HepG2 (cell line): ENCODE data around the gene DTD2. TPM values are rescaled to one million over a fixed set of nuclear protein-coding genes. Genes with fewer than 3 reads are reported as not detected.

Experiments
- ATAC-seq: fragments of 200-7000 bp; cut with Tn5 transposase; 3 replicates; pipeline ENCODE4 v1.9.1; 2020; ENCODE audit warnings: mild to moderate bottlenecking, moderate library complexity
- BruUV-seq: library from RNA; stranded (reverse); fragments of 400-500 nt; replicated peaks from 2 replicates; lab custom pipeline; 2021; lab: Mats Ljungman, UMichigan
- CTCF ChIA-PET: fragments of 300-600 bp; formaldehyde crosslinking; extraction: SDS; loops from one replicate; lab custom pipeline; 2021; ENCODE audit warnings: low total read pairs, inconsistent platforms, low intra/inter-chr PET ratio; lab: Yijun Ruan, JAX
- POLR2A ChIA-PET: fragments of 350-600 bp; sonication (Branson Sonifier 250); formaldehyde crosslinking; loops from one replicate; lab custom pipeline; 2020; ENCODE audit warnings: antibody characterized with exemption, inconsistent platforms; lab: Yijun Ruan, JAX
- DNase-seq: peaks from one replicate; pipeline ENCODE4 v3.0.0-alpha.2; 2015; ENCODE audit warnings: low spot score
- FAIRE-seq: peaks from 3 replicates; lab custom pipeline; 2011; peaks lifted over from hg19 to GRCh38; lab: Jason Lieb, UNC
- H2AFZ ChIP-seq: one replicate; pipeline ENCODE4 v1.6.1; 2011; ENCODE audit warnings: low read length, inconsistent platforms
- H3K27ac ChIP-seq: fragments of 300-600 bp; 3 replicates; pipeline ENCODE4 v1.8.0; 2011; ENCODE audit warnings: mixed run types, mild to moderate bottlenecking, mixed read lengths, low read length, inconsistent platforms; ENCODE audit not compliant: insufficient read depth; ENCODE audit errors: extremely low read length
- H3K27me3 ChIP-seq, 2 experiments: fragments of 200-600 bp in 1 of 2; 2 replicates in 1 of 2; 3 replicates in 1 of 2; pipeline versions ENCODE4 v1.6.0 to v1.8.0; 2011; ENCODE audit warnings: low read length in 2 of 2, mild to moderate bottlenecking in 2 of 2, moderate library complexity in 2 of 2, inconsistent platforms in 1 of 2; ENCODE audit not compliant: insufficient read depth in 2 of 2, control insufficient read depth in 1 of 2
- H3K36me3 ChIP-seq, 2 experiments: fragments of 200-600 bp in 1 of 2; replicated peaks in 1 of 2; 2 replicates in 1 of 2; 3 replicates in 1 of 2; pipeline versions ENCODE4 v1.5.1 to v1.8.0; 2011; ENCODE audit warnings: low read length in 2 of 2, inconsistent platforms in 1 of 2; ENCODE audit not compliant: insufficient read depth in 2 of 2, control insufficient read depth in 1 of 2
- H3K4me1 ChIP-seq: 2 replicates; pipeline ENCODE4 v1.5.1; 2012; ENCODE audit warnings: low read length, inconsistent platforms; ENCODE audit not compliant: insufficient read depth
- H3K4me2 ChIP-seq: 2 replicates; pipeline ENCODE4 v1.6.0; 2011; ENCODE audit warnings: low read depth, low read length, inconsistent platforms
- H3K4me3 ChIP-seq, 3 experiments: fragments of 200-600 bp in 1 of 3; sonication (generic), shearing (Covaris generic) in 1 of 3; replicated peaks in 1 of 3; 2 replicates each; pipeline ENCODE4 v1.5.1; 2011 to 2016; ENCODE audit warnings: low read length in 3 of 3, inconsistent platforms in 2 of 3, low read depth in 2 of 3, mild to moderate bottlenecking in 2 of 3, control low read depth in 1 of 3, mixed read lengths in 1 of 3; ENCODE audit not compliant: insufficient read depth in 1 of 3
- H3K79me2 ChIP-seq: one replicate; pipeline ENCODE4 v1.6.1; 2011; ENCODE audit warnings: low read length, inconsistent platforms; ENCODE audit not compliant: insufficient read depth
- H3K9ac ChIP-seq: 2 replicates; pipeline ENCODE4 v1.6.0; 2011; ENCODE audit warnings: mild to moderate bottlenecking, low read depth, low read length, inconsistent platforms; ENCODE audit not compliant: insufficient read depth
- H3K9me3 ChIP-seq: 2 replicates; pipeline ENCODE4 v1.5.1; 2012; ENCODE audit warnings: mild to moderate bottlenecking, low read length
- H4K20me1 ChIP-seq: 2 replicates; pipeline ENCODE4 v1.6.0; 2011; ENCODE audit warnings: inconsistent platforms, mild to moderate bottlenecking, low read length, moderate library complexity; ENCODE audit not compliant: insufficient read depth
- FOSL2 ChIP-seq: sonication (generic); formaldehyde crosslinking; IDR thresholded peaks from 2 replicates; pipeline ENCODE4 v1.4.0; 2020; ENCODE audit warnings: missing genetic modification reagents
- HIC2 ChIP-seq: sonication (generic); formaldehyde crosslinking; IDR thresholded peaks from 2 replicates; pipeline ENCODE4 v1.9.0; 2022; ENCODE audit warnings: low read depth, missing genetic modification reagents
- HNF1B ChIP-seq: sonication (generic); formaldehyde crosslinking; IDR thresholded peaks from 2 replicates; pipeline ENCODE4 v1.5.1; 2020; ENCODE audit warnings: mild to moderate bottlenecking, moderate library complexity, missing genetic modification reagents
- HOXD1 ChIP-seq: sonication (generic); formaldehyde crosslinking; IDR thresholded peaks from 2 replicates; pipeline ENCODE4 v1.5.0; 2020; ENCODE audit warnings: missing genetic modification reagents
- PCBP1 ChIP-seq: fragments of 200-400 bp; formaldehyde crosslinking; IDR thresholded peaks from 2 replicates; pipeline ENCODE4 v1.6.1; 2017; ENCODE audit warnings: mild to moderate bottlenecking, low read depth, low read length, borderline replicate concordance
- TAF1 ChIP-seq: sonication (generic); formaldehyde crosslinking; IDR thresholded peaks from 2 replicates; pipeline ENCODE4 v1.4.0; 2020; ENCODE audit warnings: missing genetic modification reagents
- ZBTB7B ChIP-seq: sonication (generic); formaldehyde crosslinking; IDR thresholded peaks from 2 replicates; pipeline ENCODE4 v1.4.0; 2020; ENCODE audit warnings: missing genetic modification reagents
- ZNF296 ChIP-seq: sonication (generic); formaldehyde crosslinking; conservative IDR thresholded peaks from 2 replicates; pipeline ENCODE4 v1.5.0; 2020; ENCODE audit warnings: mild to moderate bottlenecking, missing genetic modification reagents
- ZNF407 ChIP-seq: sonication (generic); formaldehyde crosslinking; IDR thresholded peaks from one replicate; pipeline ENCODE4 v1.5.1; 2020; ENCODE audit warnings: mild to moderate bottlenecking, missing genetic modification reagents; ENCODE audit errors: not compliant biosample characterization
- ZNF460 ChIP-seq: sonication (generic); formaldehyde crosslinking; IDR thresholded peaks from 2 replicates; pipeline ENCODE4 v1.5.1; 2020; ENCODE audit warnings: missing genetic modification reagents, mild to moderate bottlenecking, borderline replicate concordance
- WGBS: methylation state at CpG from one replicate; pipeline ENCODE4 v1.1.6; 2017; ENCODE audit warnings: low lambda C conversion rate; 5-methylcytosine and 5-hydroxymethylcytosine counted together
- in situ Hi-C: cut with HindIII; loops from 2 replicates; pipeline ENCODE4 v1.10.0; 2017; ENCODE audit warnings: low pct_unique_long_range_greater_than_20kb; ENCODE audit not compliant: extremely low pct_ligation_motif_present
- intact Hi-C: fragments of 100-400 bp; cut with micrococcal nuclease; formaldehyde crosslinking; loops from one replicate; pipeline ENCODE4 v1.10.0; 2022; ENCODE audit not compliant: unreplicated experiment
- polyA plus RNA-seq, 8 experiments: library from polyadenylated mRNA; depleted of rRNA in 3 of 8; stranded (reverse) in 7 of 8; unstranded in 1 of 8; fragments of >200 nt; fragmentation: Illumina TruSeq in 4 of 8; extraction: Trizol in 4 of 8; gene quantifications; 2 replicates each; pipeline versions ENCODE4 v1.2.1 to v1.2.3, GENCODE V29; 2011 to 2016; ENCODE audit warnings: low read depth in 4 of 8, missing spikeins in 1 of 8, mixed read lengths in 1 of 8; ENCODE audit not compliant: insufficient read depth in 1 of 8
- total RNA-seq, 5 experiments: library from RNA; depleted of rRNA; stranded (reverse); fragments of >200 nt; fragmentation: Illumina TruSeq; extraction: Trizol; gene quantifications; 2 replicates each; pipeline ENCODE4 v1.2.3, GENCODE V29; 2016; ENCODE audit warnings: low read depth in 1 of 5

Gene DTD2
- total and polyA plus RNA-seq, 2 of the 13 experiments (the other 11 are each of a cell fraction or from before 2014, with no cell fraction given) = 22.3 to 49.8 TPM

- H3K4me1 ChIP-seq = no peaks in the 10 kb centered on the region
- FAIRE-seq (no peak), DNase-seq (no peak), ATAC-seq (peak; percentile 52)
- no TSS peak for BruUV-seq
- H3K27ac ChIP-seq = no peak overlapping the region
- intact Hi-C loops = no loop called here
- no peaks in the 10 kb centered on the region for H4K20me1 ChIP-seq
- WGBS = 40% methylated on average over 8 of the region's 8 CpGs
- no peak overlapping the region for H3K4me3 ChIP-seq
- ChIA-PET CTCF (no interaction called here), POLR2A (no interaction called here)
- no peak overlapping the region for H2AFZ ChIP-seq
- no peaks in the 10 kb centered on the region for H3K9me3 ChIP-seq
- no peaks in the 10 kb centered on the region; a peak in 1 of 5 replicates for H3K27me3 ChIP-seq
- in situ Hi-C loops = no loop called here
- H3K79me2 ChIP-seq = no peaks in the 10 kb centered on the region
- no peaks in the 10 kb centered on the region for H3K36me3 ChIP-seq
- no peak overlapping the region for H3K9ac ChIP-seq
- no peak overlapping the region for H3K4me2 ChIP-seq
- TF ChIP-seq PCBP1 (no peak), ZNF296 (CRISPR knock-in tag) (no peak), ZNF407 (CRISPR knock-in tag) (no peak), HIC2 (CRISPR knock-in tag) (0 out of 2 replicates have a peak, but pooled peaks have one; percentile 25), HNF1B (CRISPR knock-in tag) (0 out of 2 replicates have a peak, but pooled peaks have one; percentile 14), FOSL2 (CRISPR knock-in tag) (peak; percentile 63), ZNF460 (no peak), TAF1 (CRISPR knock-in tag) (no peak), ZBTB7B (CRISPR knock-in tag) (no peak), HOXD1 (CRISPR knock-in tag) (no peak)
These were observed 35.6 kb upstream of the DTD2 start for GRCh38 chr14:31492759-31493498.
